Measurements from ENCODE around the gene REXO1. TPM values are rescaled to one million over a fixed set of nuclear protein-coding genes. Genes with fewer than 3 reads are reported as not detected.

Gene REXO1
- polyA plus RNA-seq, 1 experiment: 5.4 TPM

DNA sequence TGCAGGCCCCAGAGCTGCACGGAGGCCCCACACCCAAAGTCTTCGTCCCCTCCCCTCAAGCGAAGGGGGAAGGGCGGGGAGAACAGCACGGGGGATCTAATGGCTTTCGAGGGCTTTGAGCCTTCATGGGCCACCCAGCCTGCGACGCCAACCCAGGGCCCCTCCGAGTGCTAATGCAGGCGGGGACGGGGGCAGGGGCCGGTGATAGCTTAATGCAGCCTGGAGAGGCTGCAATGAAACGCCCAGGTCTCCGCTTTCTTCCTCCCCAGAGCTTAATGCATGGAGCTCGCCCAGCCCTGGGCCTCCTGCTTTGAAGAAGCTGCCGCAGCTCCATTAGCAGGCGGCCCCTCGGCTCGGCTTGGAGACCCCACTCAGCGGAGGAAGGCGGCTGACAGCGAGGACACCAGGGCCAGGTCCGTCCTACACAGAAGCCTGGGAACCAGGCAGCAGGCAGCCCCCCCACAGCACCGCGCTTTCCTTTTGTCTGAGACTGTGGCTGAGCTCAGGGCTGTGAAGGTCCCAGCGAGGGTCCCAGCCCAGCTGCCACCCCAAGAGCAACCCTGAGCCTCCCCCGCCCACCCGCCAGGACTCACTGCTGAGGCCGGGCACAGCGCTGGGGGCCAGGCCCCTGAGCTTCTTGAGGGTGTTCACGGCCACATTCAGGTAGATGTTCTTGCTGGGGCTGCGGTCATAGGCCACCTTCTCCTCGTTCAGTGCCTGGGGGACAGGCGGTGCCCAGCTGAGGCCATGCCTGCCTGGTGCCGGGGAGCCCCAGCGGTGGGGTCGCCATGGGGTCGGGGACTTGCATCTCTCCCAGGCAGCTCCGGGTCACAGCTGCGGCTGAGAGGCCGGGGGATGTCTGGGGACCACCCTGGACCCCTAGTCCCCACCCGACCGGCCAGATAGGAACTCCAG lies 28.7 kb downstream of the REXO1 start:
- POLR2A ChIA-PET: no interaction called here
- TF ChIP-seq, protein P1, sequence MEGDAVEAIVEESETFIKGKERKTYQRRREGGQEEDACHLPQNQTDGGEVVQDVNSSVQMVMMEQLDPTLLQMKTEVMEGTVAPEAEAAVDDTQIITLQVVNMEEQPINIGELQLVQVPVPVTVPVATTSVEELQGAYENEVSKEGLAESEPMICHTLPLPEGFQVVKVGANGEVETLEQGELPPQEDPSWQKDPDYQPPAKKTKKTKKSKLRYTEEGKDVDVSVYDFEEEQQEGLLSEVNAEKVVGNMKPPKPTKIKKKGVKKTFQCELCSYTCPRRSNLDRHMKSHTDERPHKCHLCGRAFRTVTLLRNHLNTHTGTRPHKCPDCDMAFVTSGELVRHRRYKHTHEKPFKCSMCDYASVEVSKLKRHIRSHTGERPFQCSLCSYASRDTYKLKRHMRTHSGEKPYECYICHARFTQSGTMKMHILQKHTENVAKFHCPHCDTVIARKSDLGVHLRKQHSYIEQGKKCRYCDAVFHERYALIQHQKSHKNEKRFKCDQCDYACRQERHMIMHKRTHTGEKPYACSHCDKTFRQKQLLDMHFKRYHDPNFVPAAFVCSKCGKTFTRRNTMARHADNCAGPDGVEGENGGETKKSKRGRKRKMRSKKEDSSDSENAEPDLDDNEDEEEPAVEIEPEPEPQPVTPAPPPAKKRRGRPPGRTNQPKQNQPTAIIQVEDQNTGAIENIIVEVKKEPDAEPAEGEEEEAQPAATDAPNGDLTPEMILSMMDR (IDR thresholded peaks at IDR 0.05; ENCODE audit: low read depth, low read length): no peak
- Histone ChIP-seq H3K27me3 (ENCODE audit: control insufficient read depth, insufficient read depth, low read length) (no peaks in the 10 kb centered on the region), H3K4me3 (ENCODE audit: low read depth, low read length) (no peak overlapping the region), H3K27ac (ENCODE audit: low read depth, low read length) (no peak overlapping the region), H3K9me3 (ENCODE audit: control insufficient read depth, insufficient read depth, low read length) (no peaks in the 10 kb centered on the region; the same call in 1 of the 2 replicates)
- no peak for DNase-seq (ENCODE audit: low read depth, low spot score)
- CTCF ChIA-PET: interaction anchor here (0.9 kb wide), 1 partner anchor 39 kb away, joined by 3 read pairs; no protein-coding TSS in a partner anchor

DNA sequence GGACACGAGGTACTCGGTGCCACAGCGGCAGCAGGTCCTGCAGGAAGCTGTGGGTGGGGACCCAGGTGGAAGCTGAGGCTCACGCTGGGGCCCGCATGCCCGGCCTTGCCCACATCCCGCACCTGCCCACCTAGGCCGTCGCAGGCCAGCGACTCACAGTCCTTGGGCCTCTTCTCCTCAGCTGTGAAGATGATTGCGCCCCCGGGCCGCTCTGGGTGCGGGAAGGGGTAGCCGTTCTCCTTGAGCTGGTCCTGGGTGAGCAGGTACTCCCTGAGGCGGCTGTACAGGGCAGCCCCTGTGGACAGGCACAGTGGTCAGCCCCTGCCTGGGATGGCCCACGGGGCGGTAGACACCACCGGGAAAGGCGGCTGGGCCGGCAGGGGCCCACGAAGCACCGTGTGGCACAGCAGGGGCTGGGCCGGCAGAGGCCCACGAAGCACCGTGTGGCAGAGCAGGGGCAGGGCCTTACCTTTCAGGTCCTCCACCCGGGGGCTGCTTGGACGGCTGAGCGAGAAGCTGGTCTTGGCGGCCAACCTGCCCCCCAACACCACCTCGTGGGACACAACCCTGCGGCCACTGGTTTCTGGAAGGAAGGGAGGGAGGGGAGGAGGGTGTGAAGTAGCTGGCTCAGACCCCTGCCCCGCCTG lies 29.6 kb downstream of the REXO1 start:
- CTCF ChIA-PET: interaction anchor here (0.9 kb wide), 1 partner anchor 38 kb away, joined by 3 read pairs; no protein-coding TSS in a partner anchor
- no peak for DNase-seq (ENCODE audit: low read depth, low spot score)
- TF ChIP-seq, protein P1 (IDR thresholded peaks at IDR 0.05; ENCODE audit: low read depth, low read length): no peak

DNA sequence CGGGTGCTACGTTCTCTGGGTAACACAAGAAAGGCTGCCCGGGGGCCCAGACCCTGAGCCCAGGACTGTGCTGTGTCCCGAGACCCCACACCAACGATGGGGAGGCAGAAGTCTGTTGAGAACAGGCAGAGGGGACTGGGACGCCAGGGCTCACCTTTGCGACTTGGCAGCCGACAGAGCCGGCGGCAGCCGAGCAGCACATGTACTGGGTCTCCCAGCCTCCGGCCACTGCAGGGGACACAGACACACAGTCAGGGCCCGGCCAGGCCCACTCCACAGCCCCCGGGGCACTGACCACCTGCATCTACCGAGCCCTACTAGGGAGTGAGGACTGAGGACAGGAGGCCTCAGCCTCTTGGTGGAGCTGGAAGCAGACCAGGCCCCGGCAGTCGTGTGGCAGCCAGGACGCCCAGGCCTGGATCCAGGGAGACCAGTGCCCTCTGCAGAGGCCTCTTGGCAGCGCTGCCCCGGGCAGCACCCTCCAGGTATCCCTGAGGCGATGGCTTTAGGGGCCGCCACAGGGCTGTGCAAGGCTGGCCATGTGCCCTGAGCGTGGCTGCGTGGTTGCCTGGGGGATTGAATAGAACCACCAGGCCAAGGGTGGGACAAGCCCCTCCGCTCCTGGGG lies 30.6 kb downstream of the REXO1 start:
- no peak overlapping the region for H3K4me3 ChIP-seq (ENCODE audit: low read depth, low read length)
- no peak overlapping the region for H3K27ac ChIP-seq (ENCODE audit: low read depth, low read length)
- DNase-seq (ENCODE audit: low read depth, low spot score): no peak
- TF ChIP-seq, protein P1 (IDR thresholded peaks at IDR 0.05; ENCODE audit: low read depth, low read length): no peak
- CTCF ChIA-PET: no interaction called here
- POLR2A ChIA-PET: no interaction called here
- no peaks in the 10 kb centered on the region for H3K27me3 ChIP-seq (ENCODE audit: control insufficient read depth, insufficient read depth, low read length)
- H3K9me3 ChIP-seq (ENCODE audit: control insufficient read depth, insufficient read depth, low read length): no peaks in the 10 kb centered on the region; the same call in 1 of the 2 replicates

More for the DNA sequence above, 29.6 kb downstream of the REXO1 start:
- Histone ChIP-seq H3K4me3 (ENCODE audit: low read depth, low read length) (no peak overlapping the region), H3K27me3 (ENCODE audit: control insufficient read depth, insufficient read depth, low read length) (no peaks in the 10 kb centered on the region), H3K27ac (ENCODE audit: low read depth, low read length) (no peak overlapping the region), H3K9me3 (ENCODE audit: control insufficient read depth, insufficient read depth, low read length) (no peaks in the 10 kb centered on the region; the same call in 1 of the 2 replicates)
- POLR2A ChIA-PET: no interaction called here

DNA sequence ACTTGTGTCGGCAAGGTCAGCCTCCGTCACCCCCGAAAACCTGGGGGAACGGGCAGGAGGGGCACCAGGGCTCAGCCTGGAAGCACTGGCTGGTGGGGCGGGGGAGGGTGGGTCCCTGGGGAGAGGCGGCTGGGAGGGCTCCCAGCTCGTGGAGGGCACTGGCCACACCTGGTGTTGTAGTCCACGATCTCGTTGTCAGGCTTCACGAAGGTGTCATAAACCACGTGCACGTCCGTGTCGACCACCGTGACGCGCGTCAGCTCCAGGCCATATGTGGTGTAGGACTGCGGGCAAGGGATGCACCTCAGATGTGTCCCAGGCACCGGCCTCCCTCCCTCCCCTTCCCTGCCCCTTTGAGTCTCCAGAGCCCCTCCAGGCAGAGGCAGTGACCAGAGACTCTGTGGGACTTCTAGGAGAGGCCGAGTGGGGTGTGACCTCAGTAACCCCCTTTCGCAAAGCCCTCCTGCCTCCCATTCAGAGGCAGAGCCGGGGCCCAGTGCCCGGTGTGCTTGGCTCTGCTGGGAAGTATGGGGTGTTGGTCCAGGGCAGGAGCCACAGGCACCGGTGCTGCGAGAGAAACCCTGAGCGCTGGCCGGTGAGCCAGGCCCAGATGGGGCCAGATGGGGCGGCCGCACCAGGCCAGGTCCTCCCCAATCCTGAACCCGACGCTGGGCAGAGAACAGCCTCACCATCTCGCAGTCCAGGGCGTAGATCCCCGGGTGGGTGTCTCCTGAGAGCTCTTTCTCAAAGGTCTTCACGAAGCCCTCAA lies 31.6 kb downstream of the REXO1 start:
- POLR2A ChIA-PET: no interaction called here
- no peaks in the 10 kb centered on the region; the same call in 1 of the 2 replicates for H3K9me3 ChIP-seq (ENCODE audit: control insufficient read depth, insufficient read depth, low read length)
- H3K27me3 ChIP-seq (ENCODE audit: control insufficient read depth, insufficient read depth, low read length): no peaks in the 10 kb centered on the region
- no peak overlapping the region for H3K4me3 ChIP-seq (ENCODE audit: low read depth, low read length)
- DNase-seq (ENCODE audit: low read depth, low spot score): no peak
- TF ChIP-seq, protein P1 (IDR thresholded peaks at IDR 0.05; ENCODE audit: low read depth, low read length): no peak
- CTCF ChIA-PET: no interaction called here
- H3K27ac ChIP-seq (ENCODE audit: low read depth, low read length): no peak overlapping the region
